GM12878 (cell line): ENCODE data around the gene KIDINS220.

ENCODE experiments used
- EP300 ChIP-seq, 2 experiments: fragments of 150-350 bp in 1 of 2; IDR thresholded peaks; 2 replicates each; pipeline ENCODE4 v1.6.1; 2011 to 2012; ENCODE audit warnings: low read depth in 2 of 2, low read length in 2 of 2, borderline replicate concordance in 1 of 2, improper control_type of control experiment in 1 of 2, inconsistent platforms in 1 of 2; ENCODE audit not compliant: control insufficient read depth in 1 of 2
- ETV6 ChIP-seq, 2 experiments: fragments of 450-650 bp in 1 of 2; IDR thresholded peaks in 1 of 2; conservative IDR thresholded peaks in 1 of 2; 2 replicates each; pipeline ENCODE4 v1.6.1; 2014; ENCODE audit warnings: antibody characterized with exemption in 1 of 2, borderline replicate concordance in 1 of 2, low read depth in 1 of 2, mild to moderate bottlenecking in 1 of 2, moderate library complexity in 1 of 2
- RELA ChIP-seq: fragments of 450-650 bp; IDR thresholded peaks from 2 replicates; pipeline ENCODE4 v1.8.0; 2014; ENCODE audit warnings: borderline replicate concordance; ENCODE audit not compliant: partially characterized antibody
- SPI1 ChIP-seq: IDR thresholded peaks from 2 replicates; pipeline ENCODE4 v1.6.1; 2011; ENCODE audit warnings: low read depth, mild to moderate bottlenecking, low read length, moderate library complexity, borderline replicate concordance; ENCODE audit not compliant: insufficient read depth
- SREBF2 ChIP-seq: IDR thresholded peaks from 2 replicates; pipeline ENCODE4 v1.6.1; 2012; ENCODE audit warnings: mild to moderate bottlenecking, low read length
- YY1 ChIP-seq: IDR thresholded peaks from 2 replicates; pipeline ENCODE4 v1.6.1; 2011; ENCODE audit warnings: low read depth, mild to moderate bottlenecking, low read length
- TF ChIP-seq, protein P1 (sequence below), 3 experiments: IDR thresholded peaks in 2 of 3; conservative IDR thresholded peaks in 1 of 3; 2 replicates each; pipeline ENCODE4 v1.5.1; 2011; ENCODE audit warnings: low read depth in 3 of 3, low read length in 3 of 3, mild to moderate bottlenecking in 3 of 3, control low read depth in 2 of 3, moderate library complexity in 2 of 3, inconsistent platforms in 1 of 3, mixed read lengths in 1 of 3; ENCODE audit not compliant: control insufficient read depth in 2 of 3, insufficient read depth in 1 of 3; ENCODE audit errors: extremely low read depth in 1 of 3

DNA sequence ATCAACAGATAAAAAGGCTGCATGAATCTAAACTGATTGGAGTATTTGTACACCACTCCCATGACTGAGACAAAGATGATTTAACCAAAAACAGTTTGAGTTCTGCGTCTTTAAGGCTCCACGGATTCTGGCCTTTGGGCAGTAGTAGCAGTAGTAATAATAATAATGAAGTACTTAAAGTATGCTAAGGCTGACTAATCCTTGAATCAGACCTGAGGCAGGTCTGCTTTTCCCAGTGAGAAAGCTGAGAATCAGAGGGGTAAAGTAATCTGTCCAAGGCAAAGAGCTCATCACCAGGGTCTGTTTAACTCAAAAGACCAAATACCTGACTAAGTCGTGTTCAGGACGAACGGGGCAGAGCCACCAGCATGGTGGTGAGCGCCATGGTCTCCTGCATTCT, 94.2 kb downstream of the KIDINS220 start:
- no peak for TF ChIP-seq ETV6 (conservative IDR thresholded peaks at IDR 0.05 in 1 of 2, IDR thresholded peaks at IDR 0.05 in 1 of 2; ENCODE audit: borderline replicate concordance in 1 of 2, low read depth in 1 of 2)
- TF ChIP-seq YY1: no peak
- TF ChIP-seq EP300 (IDR thresholded peaks at IDR 0.05; ENCODE audit: borderline replicate concordance in 1 of 2, control insufficient read depth in 1 of 2, low read depth in 2 of 2, low read length in 2 of 2): no peak
- TF ChIP-seq, protein P1, sequence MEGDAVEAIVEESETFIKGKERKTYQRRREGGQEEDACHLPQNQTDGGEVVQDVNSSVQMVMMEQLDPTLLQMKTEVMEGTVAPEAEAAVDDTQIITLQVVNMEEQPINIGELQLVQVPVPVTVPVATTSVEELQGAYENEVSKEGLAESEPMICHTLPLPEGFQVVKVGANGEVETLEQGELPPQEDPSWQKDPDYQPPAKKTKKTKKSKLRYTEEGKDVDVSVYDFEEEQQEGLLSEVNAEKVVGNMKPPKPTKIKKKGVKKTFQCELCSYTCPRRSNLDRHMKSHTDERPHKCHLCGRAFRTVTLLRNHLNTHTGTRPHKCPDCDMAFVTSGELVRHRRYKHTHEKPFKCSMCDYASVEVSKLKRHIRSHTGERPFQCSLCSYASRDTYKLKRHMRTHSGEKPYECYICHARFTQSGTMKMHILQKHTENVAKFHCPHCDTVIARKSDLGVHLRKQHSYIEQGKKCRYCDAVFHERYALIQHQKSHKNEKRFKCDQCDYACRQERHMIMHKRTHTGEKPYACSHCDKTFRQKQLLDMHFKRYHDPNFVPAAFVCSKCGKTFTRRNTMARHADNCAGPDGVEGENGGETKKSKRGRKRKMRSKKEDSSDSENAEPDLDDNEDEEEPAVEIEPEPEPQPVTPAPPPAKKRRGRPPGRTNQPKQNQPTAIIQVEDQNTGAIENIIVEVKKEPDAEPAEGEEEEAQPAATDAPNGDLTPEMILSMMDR (IDR thresholded peaks at IDR 0.05 in 2 of 3, conservative IDR thresholded peaks at IDR 0.05 in 1 of 3; ENCODE audit: control insufficient read depth in 2 of 3, extremely low read depth in 1 of 3, insufficient read depth in 1 of 3, low read depth in 3 of 3, low read length in 3 of 3): no peak
- no peak for TF ChIP-seq RELA
- no peak for TF ChIP-seq SPI1
- no peak for TF ChIP-seq SREBF2
